ENCODE results near the gene NR2F1.

Gene NR2F1

DNA sequence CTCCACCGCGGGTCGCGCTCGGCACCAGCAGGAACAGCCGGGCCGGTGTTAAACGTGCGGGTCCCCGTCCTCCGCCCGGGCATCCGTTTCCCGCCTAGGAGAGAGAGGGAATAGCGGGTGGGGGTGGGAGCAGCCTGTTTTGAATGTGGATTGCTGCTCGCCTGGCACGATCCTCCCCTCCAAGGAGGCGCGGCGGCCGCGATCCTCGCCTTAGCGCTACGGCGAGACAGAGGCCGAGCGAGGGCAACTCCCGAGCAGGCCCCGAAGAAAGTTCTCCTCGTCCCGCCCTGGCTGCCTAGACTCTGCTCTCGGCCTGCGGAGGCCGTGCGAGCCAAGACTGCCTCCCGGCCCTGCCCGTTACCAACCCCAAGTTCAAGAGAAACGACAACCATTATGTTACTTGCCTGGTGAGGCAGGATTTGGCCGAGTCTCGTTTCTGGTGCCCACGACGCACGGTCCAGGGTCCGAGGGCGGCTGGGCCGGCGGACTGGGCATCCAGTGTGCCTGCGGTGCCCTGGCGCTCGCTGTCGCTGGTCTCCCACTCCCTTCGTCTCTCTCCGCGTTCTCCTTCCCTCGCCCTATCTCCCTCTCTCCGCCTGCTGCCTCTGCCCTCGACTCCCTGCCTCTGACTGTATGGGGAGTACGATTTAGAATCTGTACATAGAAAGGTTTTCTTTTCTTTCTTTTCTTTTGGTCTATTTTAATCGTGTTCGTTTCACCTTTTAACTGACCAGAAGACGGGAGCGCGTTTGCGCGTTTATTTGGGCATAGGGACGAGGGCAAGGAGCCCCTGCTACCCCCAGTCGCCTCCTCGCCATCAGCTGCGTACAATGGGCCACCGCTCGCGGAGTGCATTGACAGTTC lies 2.7 kb upstream of the NR2F1 start:
- H3K27ac ChIP-seq (ENCODE audit: low read length), result no peak overlapping the region
- H3K4me3 ChIP-seq (ENCODE audit: low read length), result peak overlapping the region; percentile 59
- no peaks in the 10 kb centered on the region for H3K36me3 ChIP-seq (ENCODE audit: control insufficient read depth, low read depth, low read length)
- peak overlapping the region; percentile 10 for H3K9ac ChIP-seq (ENCODE audit: low read length)
- H3K9me3 ChIP-seq (ENCODE audit: control insufficient read depth, low read depth, low read length), result no peaks in the 10 kb centered on the region
- peaks cover 90% of the 10 kb centered on the region for H3K27me3 ChIP-seq (ENCODE audit: control insufficient read depth, insufficient read depth, low read length)
- peaks cover 14% of the 10 kb centered on the region for H3K4me1 ChIP-seq (ENCODE audit: control insufficient read depth, low read depth, low read length)

DNA sequence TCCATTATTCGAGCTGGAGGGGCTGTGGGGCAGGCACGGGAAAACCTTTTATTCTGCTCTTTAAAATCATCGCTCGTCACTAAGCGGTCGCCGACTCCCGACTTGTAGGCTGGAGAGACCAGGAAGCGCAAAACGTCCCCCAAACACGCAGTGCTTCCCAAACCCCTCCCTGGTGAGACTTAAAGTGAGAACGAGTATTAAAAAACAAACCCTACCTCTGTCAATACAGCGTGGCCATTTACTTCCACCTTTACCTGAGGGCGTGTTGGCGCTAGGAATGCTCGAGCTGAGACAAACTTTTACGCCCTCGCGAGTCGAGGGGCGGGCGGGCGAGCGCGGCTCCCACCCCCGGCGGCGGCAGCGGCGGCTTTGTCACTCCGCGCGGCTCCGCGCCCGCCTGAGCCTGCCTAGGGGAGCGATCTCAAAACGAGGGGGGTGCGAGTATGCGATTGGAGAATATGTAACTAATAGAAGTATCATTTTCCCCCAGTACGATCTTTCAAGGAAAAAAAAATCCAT lies 2.0 kb upstream of the NR2F1 start, which contains the start of gene NR2F1-AS1:
TSS of gene NR2F1-AS1 (minus strand) at position 293 of the 519 bp plus-strand sequence.
- Histone ChIP-seq H3K9me3 (ENCODE audit: control insufficient read depth, low read depth, low read length) (no peaks in the 10 kb centered on the region), H3K4me1 (ENCODE audit: control insufficient read depth, low read depth, low read length) (peaks cover 14% of the 10 kb centered on the region), H3K9ac (ENCODE audit: low read length) (peak within 1 kb of the TSS; percentile 10), H3K4me3 (ENCODE audit: low read length) (peak within 1 kb of the TSS; percentile 59), H3K36me3 (ENCODE audit: control insufficient read depth, low read depth, low read length) (no peaks in the 10 kb centered on the region), H3K27me3 (ENCODE audit: control insufficient read depth, insufficient read depth, low read length) (peaks cover 90% of the 10 kb centered on the region), H3K27ac (ENCODE audit: low read length) (no peak within 1 kb of the TSS)

DNA sequence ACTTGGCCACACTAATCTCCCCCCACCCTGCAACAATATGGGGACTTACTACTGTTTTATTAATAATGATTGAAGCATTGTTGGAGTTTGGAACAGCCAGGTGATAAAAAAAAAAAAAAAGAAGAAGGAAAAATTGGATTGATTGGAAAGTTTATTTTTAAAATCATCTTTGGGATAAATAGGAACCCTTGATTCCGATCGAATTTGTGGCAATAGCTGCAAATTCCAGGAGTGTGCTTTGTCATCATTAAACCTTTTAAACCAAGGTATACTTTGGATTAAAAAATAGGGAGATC lies 907 bp upstream of the NR2F1 start:
- Histone ChIP-seq H3K4me3 (ENCODE audit: low read length) (peak overlapping the region; percentile 33), H3K36me3 (ENCODE audit: control insufficient read depth, low read depth, low read length) (no peaks in the 10 kb centered on the region), H3K9me3 (ENCODE audit: control insufficient read depth, low read depth, low read length) (no peaks in the 10 kb centered on the region), H3K9ac (ENCODE audit: low read length) (no peak overlapping the region), H3K27me3 (ENCODE audit: control insufficient read depth, insufficient read depth, low read length) (peaks cover 90% of the 10 kb centered on the region), H3K27ac (ENCODE audit: low read length) (no peak overlapping the region), H3K4me1 (ENCODE audit: control insufficient read depth, low read depth, low read length) (peaks cover 14% of the 10 kb centered on the region)

DNA sequence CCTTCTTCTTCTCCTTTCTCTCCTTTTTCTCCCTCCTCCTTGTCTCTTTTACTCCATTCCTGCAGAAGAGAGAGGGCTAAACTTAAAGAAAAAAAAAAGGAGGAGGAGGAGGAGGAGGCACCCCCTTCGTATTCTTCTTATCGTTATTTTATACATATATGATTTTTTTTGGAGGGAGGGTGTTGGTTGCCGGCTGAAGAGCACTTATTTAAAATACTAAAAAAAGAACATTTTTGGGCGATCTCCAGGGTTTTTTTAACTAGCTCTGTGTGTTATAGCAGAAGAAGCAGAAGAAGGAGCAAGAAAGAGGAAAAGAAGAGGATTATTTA lies 381 bp downstream of the NR2F1 start:
- peaks cover 90% of the 10 kb centered on the region for H3K27me3 ChIP-seq (ENCODE audit: control insufficient read depth, insufficient read depth, low read length)
- peak overlapping the region; percentile 45 for H3K4me3 ChIP-seq (ENCODE audit: low read length)
- no peaks in the 10 kb centered on the region for H3K36me3 ChIP-seq (ENCODE audit: control insufficient read depth, low read depth, low read length)
- H3K9ac ChIP-seq (ENCODE audit: low read length), result peak overlapping the region; percentile 22
- no peak overlapping the region for H3K27ac ChIP-seq (ENCODE audit: low read length)
- no peaks in the 10 kb centered on the region for H3K9me3 ChIP-seq (ENCODE audit: control insufficient read depth, low read depth, low read length)
- H3K4me1 ChIP-seq (ENCODE audit: control insufficient read depth, low read depth, low read length), result peaks cover 13% of the 10 kb centered on the region

DNA sequence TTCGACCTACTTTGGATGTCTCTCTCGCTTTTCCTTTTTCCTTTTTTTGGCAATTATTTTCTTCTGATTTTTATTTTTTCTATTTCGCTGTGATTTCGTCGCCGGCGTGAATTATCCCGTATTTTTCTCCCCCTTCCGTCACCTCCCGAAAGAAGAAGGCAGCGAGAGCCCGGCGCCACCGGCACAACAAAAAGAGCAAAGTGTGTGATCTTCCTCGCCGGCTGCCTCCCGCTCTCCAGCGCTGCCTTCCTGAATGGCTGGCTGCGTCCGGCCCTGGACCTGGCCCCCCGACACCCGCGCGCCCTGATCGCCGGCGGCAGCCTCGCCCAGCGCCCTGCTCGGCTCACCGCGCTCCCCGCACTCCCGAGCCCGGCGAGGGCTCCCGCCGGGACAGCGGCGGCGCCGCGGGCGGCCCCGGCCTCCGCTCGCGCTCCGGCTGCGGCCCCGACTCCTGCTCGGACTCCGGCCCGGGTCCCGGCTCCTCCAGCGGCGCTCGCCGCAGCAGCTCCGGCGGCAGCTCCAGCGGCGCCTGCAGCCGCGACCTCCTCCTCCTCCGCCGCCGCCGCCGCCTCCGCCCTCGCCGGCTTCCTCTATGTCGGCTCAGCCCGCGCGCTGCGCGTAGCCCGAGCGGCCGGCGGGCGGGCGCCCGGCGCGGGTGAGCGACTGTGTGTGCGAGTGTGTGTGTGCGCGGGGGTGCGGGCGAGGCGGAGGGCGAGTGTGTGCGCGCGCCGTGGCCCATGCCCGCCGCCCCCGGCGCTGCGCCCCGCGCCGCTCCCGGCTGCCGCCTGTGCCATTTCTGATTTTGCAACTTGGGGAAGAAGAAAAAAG lies 960 bp downstream of the NR2F1 start:
- Histone ChIP-seq H3K27me3 (ENCODE audit: control insufficient read depth, insufficient read depth, low read length) (peaks cover 90% of the 10 kb centered on the region), H3K9me3 (ENCODE audit: control insufficient read depth, low read depth, low read length) (no peaks in the 10 kb centered on the region), H3K27ac (ENCODE audit: low read length) (no peak overlapping the region), H3K4me3 (ENCODE audit: low read length) (peak overlapping the region; percentile 45), H3K9ac (ENCODE audit: low read length) (peak overlapping the region; percentile 22), H3K4me1 (ENCODE audit: control insufficient read depth, low read depth, low read length) (peaks cover 7% of the 10 kb centered on the region), H3K36me3 (ENCODE audit: control insufficient read depth, low read depth, low read length) (no peaks in the 10 kb centered on the region)

DNA sequence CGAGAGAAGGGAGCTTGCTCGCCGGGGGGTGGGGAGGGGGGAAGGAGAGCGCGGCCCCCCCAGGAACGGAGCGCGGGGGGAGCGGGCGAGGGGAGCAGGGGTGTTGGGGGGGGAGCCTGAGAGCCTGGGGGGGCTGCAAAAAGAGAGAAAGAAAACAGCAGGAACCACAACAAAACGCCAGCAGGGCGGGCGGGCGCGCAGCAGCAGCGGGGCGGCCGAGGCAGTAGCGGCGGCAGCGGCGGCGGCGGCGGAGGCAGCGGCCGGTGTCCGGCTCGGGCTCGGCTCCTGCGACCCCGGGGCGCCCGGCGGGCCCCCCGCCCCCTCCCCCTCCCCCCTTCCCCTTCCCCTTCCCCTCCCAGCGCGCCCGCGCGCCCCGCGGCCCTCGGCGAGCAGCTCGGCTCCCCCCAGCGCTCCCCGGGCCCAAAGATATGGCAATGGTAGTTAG lies 1.6 kb downstream of the NR2F1 start:
- no peak overlapping the region for H3K4me3 ChIP-seq (ENCODE audit: low read length)

DNA sequence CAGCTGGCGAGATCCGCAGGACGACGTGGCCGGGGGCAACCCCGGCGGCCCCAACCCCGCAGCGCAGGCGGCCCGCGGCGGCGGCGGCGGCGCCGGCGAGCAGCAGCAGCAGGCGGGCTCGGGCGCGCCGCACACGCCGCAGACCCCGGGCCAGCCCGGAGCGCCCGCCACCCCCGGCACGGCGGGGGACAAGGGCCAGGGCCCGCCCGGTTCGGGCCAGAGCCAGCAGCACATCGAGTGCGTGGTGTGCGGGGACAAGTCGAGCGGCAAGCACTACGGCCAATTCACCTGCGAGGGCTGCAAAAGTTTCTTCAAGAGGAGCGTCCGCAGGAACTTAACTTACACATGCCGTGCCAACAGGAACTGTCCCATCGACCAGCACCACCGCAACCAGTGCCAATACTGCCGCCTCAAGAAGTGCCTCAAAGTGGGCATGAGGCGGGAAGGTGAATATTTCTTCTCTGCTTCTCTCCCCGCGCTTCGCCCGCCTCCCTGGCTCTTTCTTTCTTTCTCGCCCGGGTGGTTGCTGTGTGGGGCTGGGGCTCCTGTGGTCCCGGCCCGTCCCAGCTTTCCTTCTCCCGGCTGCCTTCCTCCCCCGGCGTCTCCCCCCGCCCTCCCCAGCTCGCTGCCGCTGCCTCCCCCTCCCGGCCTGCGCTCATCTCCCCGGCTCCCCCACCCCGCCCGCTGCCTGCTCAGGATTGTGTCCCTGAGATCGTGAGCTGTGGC lies 2.2 kb downstream of the NR2F1 start:
- H3K27me3 ChIP-seq (ENCODE audit: control insufficient read depth, insufficient read depth, low read length), result peaks cover 90% of the 10 kb centered on the region

More for the DNA sequence above, 1.6 kb downstream of the NR2F1 start:
- Histone ChIP-seq H3K36me3 (ENCODE audit: control insufficient read depth, low read depth, low read length) (no peaks in the 10 kb centered on the region), H3K9me3 (ENCODE audit: control insufficient read depth, low read depth, low read length) (no peaks in the 10 kb centered on the region), H3K27me3 (ENCODE audit: control insufficient read depth, insufficient read depth, low read length) (peaks cover 90% of the 10 kb centered on the region), H3K9ac (ENCODE audit: low read length) (no peak overlapping the region), H3K27ac (ENCODE audit: low read length) (no peak overlapping the region), H3K4me1 (ENCODE audit: control insufficient read depth, low read depth, low read length) (peaks cover 4% of the 10 kb centered on the region)

DNA sequence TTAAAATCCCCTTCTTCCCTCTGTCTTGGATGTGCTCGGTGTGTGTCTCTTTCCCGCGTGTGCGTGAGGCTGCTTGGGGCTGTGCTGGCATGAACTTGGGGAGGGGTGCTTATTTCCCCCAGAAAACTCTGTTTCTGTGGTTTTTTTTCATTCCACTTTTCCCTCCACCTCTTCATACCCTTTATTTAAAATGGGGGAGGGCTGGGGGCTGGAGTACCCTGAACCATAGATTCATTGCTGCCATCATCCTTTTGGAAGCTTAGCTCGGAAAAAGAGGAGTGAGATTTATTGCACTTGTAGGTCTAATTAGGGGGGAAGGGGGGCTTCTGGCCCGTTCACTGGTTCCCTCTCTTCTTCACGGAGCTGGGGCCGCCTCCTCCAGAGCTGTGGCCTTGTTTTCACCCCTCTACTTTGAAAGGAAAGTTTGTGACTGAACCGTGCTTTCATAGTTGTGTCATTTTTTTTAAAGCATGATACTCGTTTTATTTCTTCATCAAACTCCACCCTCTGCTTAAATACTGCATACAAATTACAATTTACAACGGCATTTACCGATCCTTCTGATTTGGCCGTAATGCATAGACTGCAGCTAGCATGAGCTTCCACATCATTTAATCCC lies 2.9 kb downstream of the NR2F1 start:
- H3K9me3 ChIP-seq (ENCODE audit: control insufficient read depth, low read depth, low read length), result no peaks in the 10 kb centered on the region
- no peaks in the 10 kb centered on the region for H3K36me3 ChIP-seq (ENCODE audit: control insufficient read depth, low read depth, low read length)
- no peak overlapping the region for H3K27ac ChIP-seq (ENCODE audit: low read length)
- peak overlapping the region; percentile 4 for H3K9ac ChIP-seq (ENCODE audit: low read length)
- peaks cover 90% of the 10 kb centered on the region for H3K27me3 ChIP-seq (ENCODE audit: control insufficient read depth, insufficient read depth, low read length)
- peaks cover 3% of the 10 kb centered on the region for H3K4me1 ChIP-seq (ENCODE audit: control insufficient read depth, low read depth, low read length)
- H3K4me3 ChIP-seq (ENCODE audit: low read length), result peak overlapping the region; percentile 42

More for the DNA sequence above, 2.2 kb downstream of the NR2F1 start:
- Histone ChIP-seq H3K4me1 (ENCODE audit: control insufficient read depth, low read depth, low read length) (peaks cover 4% of the 10 kb centered on the region), H3K9ac (ENCODE audit: low read length) (no peak overlapping the region), H3K4me3 (ENCODE audit: low read length) (peak overlapping the region; percentile 43), H3K36me3 (ENCODE audit: control insufficient read depth, low read depth, low read length) (no peaks in the 10 kb centered on the region), H3K9me3 (ENCODE audit: control insufficient read depth, low read depth, low read length) (no peaks in the 10 kb centered on the region), H3K27ac (ENCODE audit: low read length) (no peak overlapping the region)

DNA sequence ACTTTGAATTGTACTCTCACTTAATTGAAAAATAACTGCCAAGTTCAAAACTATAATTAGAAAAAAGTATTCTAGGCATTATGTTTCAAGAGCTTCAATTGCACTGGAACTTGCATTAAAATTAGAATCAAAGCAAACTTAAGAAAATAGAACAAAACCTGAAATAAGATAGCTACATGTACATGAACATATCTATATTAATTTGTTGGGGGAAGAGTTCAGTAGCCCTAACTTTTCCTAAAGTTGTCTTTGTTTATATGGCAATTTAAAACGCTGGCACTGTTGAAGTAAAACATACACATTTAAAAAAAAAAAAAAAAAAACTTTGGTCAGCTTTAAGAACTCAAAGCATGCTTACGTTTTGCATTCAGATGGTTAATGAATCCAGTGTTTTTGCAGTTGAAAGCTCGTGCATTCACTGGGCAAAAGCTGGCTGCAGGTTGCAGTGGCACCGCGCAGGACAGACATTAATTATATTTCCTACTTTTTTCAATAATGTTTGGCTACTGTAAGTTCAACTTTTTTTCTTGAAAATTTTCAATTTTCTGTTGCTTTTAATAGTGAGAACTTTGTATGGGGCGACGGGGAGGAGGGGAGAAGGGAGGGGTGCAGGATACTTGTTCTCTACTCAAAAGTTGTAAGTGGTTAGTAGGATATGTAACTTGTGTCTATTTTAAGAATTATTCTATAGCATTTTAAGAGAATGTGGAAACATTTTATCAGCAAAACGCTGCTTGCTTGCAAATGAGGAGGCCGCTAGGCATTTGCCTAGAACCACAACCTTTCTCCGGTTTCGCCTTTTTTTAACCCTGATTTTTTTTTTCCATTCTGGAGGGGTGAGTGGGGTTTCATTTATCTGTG lies 3.9 kb downstream of the NR2F1 start:
- no peaks in the 10 kb centered on the region for H3K36me3 ChIP-seq (ENCODE audit: control insufficient read depth, low read depth, low read length)
- no peaks in the 10 kb centered on the region for H3K9me3 ChIP-seq (ENCODE audit: control insufficient read depth, low read depth, low read length)
- H3K9ac ChIP-seq (ENCODE audit: low read length), result peak overlapping the region; percentile 4
- peak overlapping the region; percentile 35 for H3K4me3 ChIP-seq (ENCODE audit: low read length)
- no peak overlapping the region for H3K27ac ChIP-seq (ENCODE audit: low read length)
- no peaks in the 10 kb centered on the region for H3K4me1 ChIP-seq (ENCODE audit: control insufficient read depth, low read depth, low read length)
- H3K27me3 ChIP-seq (ENCODE audit: control insufficient read depth, insufficient read depth, low read length), result peaks cover 90% of the 10 kb centered on the region

DNA sequence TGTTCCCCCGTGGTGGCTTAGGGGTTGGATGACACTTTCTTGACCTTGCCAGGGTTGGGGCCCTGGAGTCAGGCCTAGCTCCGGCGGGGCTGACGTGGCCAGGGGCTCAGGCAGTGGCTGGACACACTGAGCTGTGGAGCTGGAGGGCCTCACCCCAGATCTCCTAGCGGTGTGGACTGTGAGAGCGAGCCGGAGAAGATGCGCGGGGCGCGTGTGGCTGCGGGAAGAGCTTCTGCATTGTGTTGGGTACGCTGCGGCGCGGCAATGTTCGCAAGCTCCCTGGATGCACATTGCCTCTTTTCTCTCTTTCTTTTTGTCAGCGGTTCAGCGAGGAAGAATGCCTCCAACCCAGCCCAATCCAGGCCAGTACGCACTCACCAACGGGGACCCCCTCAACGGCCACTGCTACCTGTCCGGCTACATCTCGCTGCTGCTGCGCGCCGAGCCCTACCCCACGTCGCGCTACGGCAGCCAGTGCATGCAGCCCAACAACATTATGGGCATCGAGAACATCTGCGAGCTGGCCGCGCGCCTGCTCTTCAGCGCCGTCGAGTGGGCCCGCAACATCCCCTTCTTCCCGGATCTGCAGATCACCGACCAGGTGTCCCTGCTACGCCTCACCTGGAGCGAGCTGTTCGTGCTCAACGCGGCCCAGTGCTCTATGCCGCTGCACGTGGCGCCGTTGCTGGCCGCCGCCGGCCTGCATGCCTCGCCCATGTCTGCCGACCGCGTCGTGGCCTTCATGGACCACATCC lies 4.8 kb downstream of the NR2F1 start:
- H3K36me3 ChIP-seq (ENCODE audit: control insufficient read depth, low read depth, low read length), result no peaks in the 10 kb centered on the region
- no peak overlapping the region for H3K27ac ChIP-seq (ENCODE audit: low read length)
- H3K27me3 ChIP-seq (ENCODE audit: control insufficient read depth, insufficient read depth, low read length), result peaks cover 90% of the 10 kb centered on the region
- no peak overlapping the region for H3K9ac ChIP-seq (ENCODE audit: low read length)
- H3K4me3 ChIP-seq (ENCODE audit: low read length), result peak overlapping the region; percentile 35
- H3K9me3 ChIP-seq (ENCODE audit: control insufficient read depth, low read depth, low read length), result no peaks in the 10 kb centered on the region
- no peaks in the 10 kb centered on the region for H3K4me1 ChIP-seq (ENCODE audit: control insufficient read depth, low read depth, low read length)

All from iPS-18a (cell line).